CD4-positive, alpha-beta T cell treated with Interleukin-12 subunit alpha and Interleukin-12 subunit beta, for 1 hour (primary cell): Measurements from ENCODE around the gene PSPN.

Source experiments
- DNase-seq: peaks from one replicate; pipeline ENCODE4 v3.0.0-alpha.2; 2020

Gene PSPN, protein sequence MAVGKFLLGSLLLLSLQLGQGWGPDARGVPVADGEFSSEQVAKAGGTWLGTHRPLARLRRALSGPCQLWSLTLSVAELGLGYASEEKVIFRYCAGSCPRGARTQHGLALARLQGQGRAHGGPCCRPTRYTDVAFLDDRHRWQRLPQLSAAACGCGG

GRCh38 chr19:6375411-6376010, at the start of gene PSPN:
PSPN (minus strand) TSS chr19:6375933; CDS start chr19:6375849, 84 bp downstream.
- no peak for DNase-seq

- peak; percentile 100 for DNase-seq
Observed at GRCh38 chr19:6424939-6425731, 49.4 kb upstream of the PSPN start.

- peak; percentile 36 for DNase-seq
Observed at GRCh38 chr19:6424195-6424938, 48.6 kb upstream of the PSPN start, which contains the start of gene KHSRP. KHSRP (minus strand) TSS chr19:6424811; CDS start chr19:6424701, 110 bp downstream.

- DNase-seq, result peak; percentile 28
Observed at GRCh38 chr19:6423499-6424194, 47.9 kb upstream of the PSPN start.

DNA sequence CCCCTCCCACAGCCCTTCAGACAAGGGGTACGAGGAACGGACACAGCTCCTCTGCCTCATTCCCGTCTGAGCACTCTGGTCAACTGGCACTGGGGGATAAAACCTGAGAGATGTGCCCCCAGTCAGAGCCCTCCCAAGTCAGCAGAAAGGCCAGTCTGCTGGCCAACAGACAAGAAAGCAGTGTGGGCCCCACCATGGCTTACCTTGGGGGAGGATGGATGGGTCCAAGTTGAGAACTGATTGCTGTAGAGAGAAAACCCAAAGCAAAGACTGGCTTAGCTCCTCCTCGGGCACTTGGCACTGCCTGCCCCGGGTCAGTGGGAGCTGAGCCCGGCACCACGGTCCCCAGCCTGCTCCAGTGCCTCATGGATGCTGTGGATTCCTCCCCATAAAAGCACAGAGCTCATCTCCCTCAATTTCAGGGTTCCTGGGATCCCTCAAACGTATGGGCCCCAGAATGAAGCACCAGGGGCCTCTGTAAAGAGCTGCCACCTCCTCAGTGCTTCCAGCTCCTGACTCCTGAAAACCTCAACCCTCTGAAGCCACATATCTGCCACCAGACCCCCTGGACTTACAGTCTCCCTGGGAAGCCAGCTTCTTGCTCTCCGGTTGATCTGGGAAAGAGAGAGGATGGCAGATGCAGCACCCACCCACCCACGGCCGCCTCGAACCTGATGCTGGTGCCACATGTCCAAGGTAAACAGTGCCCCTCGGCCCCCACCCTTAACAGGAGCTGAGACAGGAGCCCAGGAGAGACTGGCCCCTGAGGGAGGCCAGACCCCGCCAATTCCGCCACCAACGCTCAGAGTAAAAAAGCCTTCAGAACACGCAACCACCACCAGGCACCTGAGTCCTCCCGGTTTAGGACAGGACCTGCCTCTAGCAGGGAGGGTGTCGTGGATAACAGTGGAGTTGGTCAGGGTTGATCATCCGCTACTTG, 45.6 kb upstream of the PSPN start:
- DNase-seq, result no peak

GRCh38 chr19:6418562-6418932, 42.8 kb upstream of the PSPN start:
- DNase-seq, result no peak

- no peak for DNase-seq
Observed at GRCh38 chr19:6417713-6418561, 42.2 kb upstream of the PSPN start.

DNA sequence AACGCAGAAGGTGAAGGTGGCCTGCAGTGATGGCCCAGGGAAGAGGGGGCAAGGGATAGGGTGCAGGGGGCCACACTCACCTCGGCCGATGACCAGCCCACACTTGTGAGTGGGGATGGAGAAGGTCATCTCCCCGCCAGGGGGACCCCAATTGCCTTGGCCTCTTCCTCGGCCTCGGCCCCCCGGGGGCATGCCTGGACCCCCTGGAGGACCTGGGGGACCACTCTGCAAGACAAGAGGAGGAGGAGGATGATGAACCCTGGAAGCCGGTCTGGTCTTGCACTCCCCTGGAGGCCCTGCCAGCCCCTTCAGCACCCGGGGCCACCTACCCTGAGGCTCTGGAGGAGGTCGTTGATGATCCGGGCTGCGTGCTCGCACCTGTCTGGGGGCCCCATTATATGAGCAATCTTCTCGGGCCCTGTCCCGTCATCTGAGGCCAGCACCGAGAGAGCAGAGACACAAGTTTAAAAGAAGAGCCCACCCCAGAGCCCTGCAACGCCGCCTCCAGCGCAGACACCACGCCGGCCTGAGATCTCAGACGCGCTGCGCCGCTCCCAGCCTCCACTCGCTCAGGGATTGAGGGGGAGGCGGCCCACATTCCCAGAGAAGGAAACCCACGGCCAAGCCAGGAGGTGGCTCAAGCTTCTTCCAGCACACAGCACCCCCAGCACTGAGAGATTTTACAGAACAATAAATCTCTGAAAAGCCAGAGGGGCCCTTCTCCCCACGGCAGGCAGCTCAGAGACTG, 41.1 kb upstream of the PSPN start:
- DNase-seq, result no peak

GRCh38 chr19:6415591-6416190, 40.0 kb upstream of the PSPN start:
- no peak for DNase-seq

GRCh38 chr19:6414793-6415590, 39.3 kb upstream of the PSPN start:
- DNase-seq, result no peak

- DNase-seq, result no peak
Observed at GRCh38 chr19:6413721-6414643, 38.2 kb upstream of the PSPN start.

DNA sequence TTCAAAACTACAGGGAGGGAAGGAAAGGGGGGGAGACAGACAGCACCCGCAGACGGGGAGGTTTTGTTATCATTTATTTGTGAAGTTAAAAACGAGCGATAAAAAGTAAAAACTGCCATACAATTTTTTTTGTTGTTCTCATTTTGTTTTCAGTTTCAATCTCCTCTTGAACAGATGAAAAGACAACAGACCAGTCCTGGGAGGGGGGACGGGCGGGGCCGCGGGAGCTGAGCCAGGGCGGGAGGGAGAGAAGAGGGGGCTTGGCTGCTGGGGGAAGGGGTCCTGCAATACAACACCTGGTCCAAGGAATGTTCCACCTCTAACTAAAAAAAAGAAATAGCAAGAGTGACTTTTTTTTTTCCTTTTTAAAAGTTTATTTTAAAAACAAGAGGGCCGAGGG, 37.6 kb upstream of the PSPN start:
- DNase-seq, result no peak

DNA sequence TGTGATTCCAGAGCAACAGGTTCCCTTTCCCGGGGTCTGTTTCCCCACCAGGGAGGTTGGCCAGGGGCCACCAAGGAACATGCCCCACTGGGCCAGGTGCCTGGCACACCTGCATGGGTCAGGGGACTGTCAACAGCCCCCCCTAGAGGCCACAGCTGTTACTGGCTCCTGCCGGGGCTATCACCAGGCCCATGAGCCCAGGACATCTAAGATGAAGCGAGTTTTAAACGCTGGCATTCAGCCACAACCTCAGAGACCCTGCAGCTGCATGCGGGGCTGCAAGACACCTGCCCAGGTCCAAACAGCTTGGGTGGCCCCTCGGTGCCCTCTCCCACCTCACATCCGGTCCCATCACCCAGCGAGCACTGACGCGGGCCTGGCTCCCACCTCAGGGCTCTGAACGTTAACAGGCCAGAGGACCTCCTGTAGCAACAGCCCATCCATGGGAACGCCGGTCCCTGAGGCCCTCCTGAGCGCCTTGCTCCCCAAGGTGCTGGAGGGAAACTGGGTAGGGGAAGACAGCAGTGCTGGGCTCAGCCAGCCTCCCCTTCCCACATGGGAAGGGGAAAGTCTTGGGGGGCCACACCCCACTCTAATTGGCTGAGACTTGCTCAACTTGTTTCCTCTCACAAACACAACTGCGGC, 36.8 kb upstream of the PSPN start:
- DNase-seq, result peak; percentile 60

- DNase-seq, result no peak
Observed at GRCh38 chr19:6412061-6412446, 36.3 kb upstream of the PSPN start.

GRCh38 chr19:6409346-6409745, 33.6 kb upstream of the PSPN start:
- no peak for DNase-seq

- DNase-seq, result no peak
Observed at GRCh38 chr19:6406401-6406800, 30.7 kb upstream of the PSPN start.
